ENCODE measurements around the gene IRF8.
A peak's percentile ranks its signal among the peaks of the same experiment; 100 is the strongest.

The IRF8 gene

DNA sequence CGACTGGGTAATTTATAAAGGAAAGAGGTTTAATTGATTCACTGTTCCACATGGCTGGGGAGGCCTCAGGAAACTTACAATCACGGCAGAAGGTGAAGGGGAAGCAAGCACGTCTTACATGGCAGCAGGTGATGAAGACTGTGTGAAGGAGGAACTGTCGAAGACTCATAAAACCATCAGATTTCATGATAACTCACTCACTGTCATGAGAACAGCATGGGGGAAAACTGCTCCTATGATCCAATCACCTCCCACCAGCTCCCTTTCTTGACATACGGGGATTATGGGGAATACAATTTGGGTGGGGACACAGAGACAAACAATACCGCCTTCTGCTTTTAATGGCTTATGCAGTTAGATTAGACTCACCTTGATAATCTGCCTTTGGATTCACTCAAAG is 19.4 kb upstream of the IRF8 start:
- DNase-seq (ENCODE audit: low read depth): no peak
- TF ChIP-seq MYC (IDR thresholded peaks at IDR 0.05; ENCODE audit: low read depth, low read length) (no peak), MAX (IDR thresholded peaks at IDR 0.05; ENCODE audit: low read depth, low read length) (no peak), POLR2A (IDR thresholded peaks at IDR 0.05; ENCODE audit: extremely low read depth, insufficient read length) (no peak)
- TF ChIP-seq, protein P1, sequence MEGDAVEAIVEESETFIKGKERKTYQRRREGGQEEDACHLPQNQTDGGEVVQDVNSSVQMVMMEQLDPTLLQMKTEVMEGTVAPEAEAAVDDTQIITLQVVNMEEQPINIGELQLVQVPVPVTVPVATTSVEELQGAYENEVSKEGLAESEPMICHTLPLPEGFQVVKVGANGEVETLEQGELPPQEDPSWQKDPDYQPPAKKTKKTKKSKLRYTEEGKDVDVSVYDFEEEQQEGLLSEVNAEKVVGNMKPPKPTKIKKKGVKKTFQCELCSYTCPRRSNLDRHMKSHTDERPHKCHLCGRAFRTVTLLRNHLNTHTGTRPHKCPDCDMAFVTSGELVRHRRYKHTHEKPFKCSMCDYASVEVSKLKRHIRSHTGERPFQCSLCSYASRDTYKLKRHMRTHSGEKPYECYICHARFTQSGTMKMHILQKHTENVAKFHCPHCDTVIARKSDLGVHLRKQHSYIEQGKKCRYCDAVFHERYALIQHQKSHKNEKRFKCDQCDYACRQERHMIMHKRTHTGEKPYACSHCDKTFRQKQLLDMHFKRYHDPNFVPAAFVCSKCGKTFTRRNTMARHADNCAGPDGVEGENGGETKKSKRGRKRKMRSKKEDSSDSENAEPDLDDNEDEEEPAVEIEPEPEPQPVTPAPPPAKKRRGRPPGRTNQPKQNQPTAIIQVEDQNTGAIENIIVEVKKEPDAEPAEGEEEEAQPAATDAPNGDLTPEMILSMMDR (IDR thresholded peaks at IDR 0.05; ENCODE audit: low read depth, low read length): no peak
- H3K4me3 ChIP-seq (ENCODE audit: low read depth, low read length): no peak overlapping the region

- peak; percentile 41 for DNase-seq (ENCODE audit: low read depth)
- TF ChIP-seq, protein P1 (IDR thresholded peaks at IDR 0.05; ENCODE audit: low read depth, low read length): no peak
- TF ChIP-seq MYC (IDR thresholded peaks at IDR 0.05; ENCODE audit: low read depth, low read length) (no peak), MAX (IDR thresholded peaks at IDR 0.05; ENCODE audit: low read depth, low read length) (no peak), POLR2A (IDR thresholded peaks at IDR 0.05; ENCODE audit: extremely low read depth, insufficient read length) (no peak)
- H3K4me3 ChIP-seq (ENCODE audit: low read depth, low read length): no peak overlapping the region
Observed at GRCh38 chr16:85879975-85880831, 18.8 kb upstream of the IRF8 start.

DNA sequence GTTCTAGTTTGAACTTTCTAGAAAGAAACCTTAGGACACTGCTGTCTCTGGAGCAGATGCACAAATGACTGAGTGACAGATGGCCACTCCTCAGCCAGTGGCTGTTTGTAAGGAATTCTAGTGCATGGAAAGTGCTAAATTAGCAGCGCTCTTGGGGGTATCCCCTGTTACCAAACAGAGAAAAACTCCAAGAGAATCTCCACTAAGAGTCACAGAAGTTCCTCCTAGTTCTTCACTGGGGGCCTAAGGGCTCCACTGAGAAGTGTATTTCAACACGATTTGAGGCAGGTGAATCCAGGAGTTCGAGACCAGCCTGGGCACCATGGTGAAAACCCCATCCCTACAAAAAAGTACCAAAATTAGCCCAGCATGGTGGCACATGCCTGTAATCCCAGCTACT is 18.1 kb upstream of the IRF8 start:
- H3K4me3 ChIP-seq (ENCODE audit: low read depth, low read length): no peak overlapping the region
- DNase-seq (ENCODE audit: low read depth): no peak
- TF ChIP-seq MYC (IDR thresholded peaks at IDR 0.05; ENCODE audit: low read depth, low read length) (no peak), MAX (IDR thresholded peaks at IDR 0.05; ENCODE audit: low read depth, low read length) (no peak), POLR2A (IDR thresholded peaks at IDR 0.05; ENCODE audit: extremely low read depth, insufficient read length) (no peak)
- TF ChIP-seq, protein P1 (IDR thresholded peaks at IDR 0.05; ENCODE audit: low read depth, low read length): no peak

- TF ChIP-seq POLR2A (IDR thresholded peaks at IDR 0.05; ENCODE audit: extremely low read depth, insufficient read length): no peak
- no peak for TF ChIP-seq MYC (IDR thresholded peaks at IDR 0.05; ENCODE audit: low read depth, low read length)
- TF ChIP-seq MAX (IDR thresholded peaks at IDR 0.05; ENCODE audit: low read depth, low read length): no peak
- TF ChIP-seq, protein P1 (IDR thresholded peaks at IDR 0.05; ENCODE audit: low read depth, low read length): no peak
- no peak for DNase-seq (ENCODE audit: low read depth)
- no peak overlapping the region for H3K4me3 ChIP-seq (ENCODE audit: low read depth, low read length)
Observed at GRCh38 chr16:85881436-85881835, 17.5 kb upstream of the IRF8 start.

- no peak for TF ChIP-seq MAX (IDR thresholded peaks at IDR 0.05; ENCODE audit: low read depth, low read length)
- TF ChIP-seq, protein P1 (IDR thresholded peaks at IDR 0.05; ENCODE audit: low read depth, low read length): no peak
- TF ChIP-seq POLR2A (IDR thresholded peaks at IDR 0.05; ENCODE audit: extremely low read depth, insufficient read length): no peak
- no peak for TF ChIP-seq MYC (IDR thresholded peaks at IDR 0.05; ENCODE audit: low read depth, low read length)
- DNase-seq (ENCODE audit: low read depth): no peak
- H3K4me3 ChIP-seq (ENCODE audit: low read depth, low read length): no peak overlapping the region
Observed at GRCh38 chr16:85882181-85882810, 16.7 kb upstream of the IRF8 start.
